Chondrocyte (in vitro differentiated cells): ENCODE results near the gene TNFRSF21. TPM values are rescaled to one million over a fixed set of nuclear protein-coding genes. Genes with fewer than 3 reads are reported as not detected.
A peak's percentile ranks its signal among the peaks of the same experiment; 100 is the strongest.

Experiments used
- DNase-seq: peaks from one replicate; pipeline ENCODE4 v3.0.0; 2021; ENCODE audit warnings: mixed read lengths, low spot score
- H3K27ac Mint-ChIP-seq: one replicate; pipeline ENCODE4 v1.8.0; 2021; ENCODE audit warnings: mild to moderate bottlenecking, moderate library complexity, mixed read lengths; ENCODE audit not compliant: unreplicated experiment
- H3K27me3 Mint-ChIP-seq: 2 replicates; pipeline ENCODE4 v1.8.0; 2021; ENCODE audit warnings: low read depth, mixed read lengths
- H3K36me3 Mint-ChIP-seq: 2 replicates; pipeline ENCODE4 v1.8.0; 2021; ENCODE audit warnings: low read depth, mixed read lengths
- H3K4me1 Mint-ChIP-seq: 2 replicates; pipeline ENCODE4 v1.8.0; 2021; ENCODE audit warnings: low read depth, mild to moderate bottlenecking, mixed read lengths
- H3K4me3 Mint-ChIP-seq: one replicate; pipeline ENCODE4 v1.8.0; 2021; ENCODE audit warnings: mild to moderate bottlenecking, moderate library complexity, mixed read lengths; ENCODE audit not compliant: unreplicated experiment
- H3K9me3 Mint-ChIP-seq: 2 replicates; pipeline ENCODE4 v1.8.0; 2021; ENCODE audit warnings: low read depth, mixed read lengths
- total RNA-seq: library from RNA; stranded (reverse); gene quantifications from 3 replicates; pipeline ENCODE4 v1.2.1, GENCODE V29; 2021
- TF ChIP-seq, protein P1 (sequence below): fragments of 200-600 bp; sonication (generic); IDR thresholded peaks from 2 replicates; pipeline ENCODE4 v1.5.0; 2021; ENCODE audit warnings: antibody characterized with exemption, mild to moderate bottlenecking, moderate library complexity

TNFRSF21 gene
- total RNA-seq, 1 donor from 2014 or later = 23.1 TPM

DNA sequence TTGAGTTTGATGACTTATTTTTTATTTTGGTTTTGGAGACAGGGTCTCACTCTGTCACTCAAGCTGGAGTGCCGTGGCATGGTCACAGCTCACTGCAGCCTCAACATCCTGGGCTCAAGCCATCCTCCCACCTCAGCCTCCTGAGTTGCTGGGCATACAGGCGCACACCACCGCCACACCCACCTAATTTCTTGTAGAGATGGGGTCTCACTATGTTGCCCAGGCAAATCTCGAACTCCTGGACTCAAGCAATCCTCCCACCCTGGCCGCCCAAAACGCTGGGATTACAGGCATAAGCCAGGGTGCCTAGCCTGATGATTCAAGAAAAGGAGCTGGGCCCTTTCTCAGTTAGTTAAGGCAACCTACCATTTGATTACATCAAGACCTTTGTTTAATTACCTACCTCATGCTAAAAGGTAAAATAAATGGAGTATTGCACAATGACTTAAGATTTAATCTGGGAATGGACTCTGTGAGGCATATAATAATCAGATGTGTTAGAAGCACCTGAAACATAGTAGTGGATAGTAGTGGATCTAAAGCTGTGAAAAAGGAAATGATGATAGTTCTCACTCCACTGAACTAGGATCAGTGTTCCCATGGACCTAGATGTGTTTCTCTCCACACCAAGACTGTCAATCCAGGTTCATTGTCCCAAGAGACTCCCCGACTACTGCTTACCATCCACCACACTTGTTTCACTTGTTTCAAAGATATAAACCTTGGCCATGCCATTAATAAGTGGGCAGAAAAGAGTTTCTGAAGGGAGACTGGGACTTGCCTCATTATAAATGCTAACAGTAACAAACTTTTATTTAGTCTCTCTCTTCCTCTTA is 2.1 kb downstream of the TNFRSF21 start:
- peaks cover 3% of the 10 kb centered on the region for H3K27me3 Mint-ChIP-seq
- peak overlapping the region; percentile 80 for H3K4me3 Mint-ChIP-seq
- no peak overlapping the region for H3K27ac Mint-ChIP-seq

DNA sequence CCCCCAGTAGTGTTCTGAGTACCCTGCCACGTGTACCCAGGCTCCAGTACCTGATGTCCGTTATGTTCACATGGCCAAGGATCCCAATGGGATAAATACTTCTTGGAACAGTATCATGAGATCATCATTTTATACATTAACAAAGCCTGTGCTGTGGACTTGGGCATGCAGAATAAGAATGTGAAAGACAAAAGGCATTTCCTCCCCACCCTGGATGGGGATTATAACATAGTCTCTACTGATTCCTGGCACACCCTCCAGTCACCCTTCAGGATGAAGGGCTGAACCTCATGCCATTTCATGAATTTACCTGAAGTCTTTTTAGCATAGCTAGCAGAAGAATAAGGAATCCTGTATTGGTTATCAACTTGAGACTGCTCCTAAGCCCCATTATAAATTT is 2.8 kb downstream of the TNFRSF21 start:
- Mint-ChIP-seq H3K27me3 (peaks cover 3% of the 10 kb centered on the region), H3K36me3 (no peaks in the 10 kb centered on the region), H3K4me1 (peaks cover 14% of the 10 kb centered on the region), H3K27ac (no peak overlapping the region), H3K9me3 (no peaks in the 10 kb centered on the region), H3K4me3 (no peak overlapping the region)
- no peak for DNase-seq
- TF ChIP-seq, protein P1, sequence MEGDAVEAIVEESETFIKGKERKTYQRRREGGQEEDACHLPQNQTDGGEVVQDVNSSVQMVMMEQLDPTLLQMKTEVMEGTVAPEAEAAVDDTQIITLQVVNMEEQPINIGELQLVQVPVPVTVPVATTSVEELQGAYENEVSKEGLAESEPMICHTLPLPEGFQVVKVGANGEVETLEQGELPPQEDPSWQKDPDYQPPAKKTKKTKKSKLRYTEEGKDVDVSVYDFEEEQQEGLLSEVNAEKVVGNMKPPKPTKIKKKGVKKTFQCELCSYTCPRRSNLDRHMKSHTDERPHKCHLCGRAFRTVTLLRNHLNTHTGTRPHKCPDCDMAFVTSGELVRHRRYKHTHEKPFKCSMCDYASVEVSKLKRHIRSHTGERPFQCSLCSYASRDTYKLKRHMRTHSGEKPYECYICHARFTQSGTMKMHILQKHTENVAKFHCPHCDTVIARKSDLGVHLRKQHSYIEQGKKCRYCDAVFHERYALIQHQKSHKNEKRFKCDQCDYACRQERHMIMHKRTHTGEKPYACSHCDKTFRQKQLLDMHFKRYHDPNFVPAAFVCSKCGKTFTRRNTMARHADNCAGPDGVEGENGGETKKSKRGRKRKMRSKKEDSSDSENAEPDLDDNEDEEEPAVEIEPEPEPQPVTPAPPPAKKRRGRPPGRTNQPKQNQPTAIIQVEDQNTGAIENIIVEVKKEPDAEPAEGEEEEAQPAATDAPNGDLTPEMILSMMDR = no peak

More for the DNA sequence above, 2.1 kb downstream of the TNFRSF21 start:
- DNase-seq = no peak
- no peaks in the 10 kb centered on the region for H3K36me3 Mint-ChIP-seq
- TF ChIP-seq, protein P1 = no peak
- H3K4me1 Mint-ChIP-seq = peaks cover 14% of the 10 kb centered on the region
- H3K9me3 Mint-ChIP-seq = no peaks in the 10 kb centered on the region

GRCh38 chr6:47303861-47304260 is 5.8 kb downstream of the TNFRSF21 start:
- peaks cover 3% of the 10 kb centered on the region for H3K27me3 Mint-ChIP-seq
- no peaks in the 10 kb centered on the region for H3K9me3 Mint-ChIP-seq
- no peak overlapping the region for H3K27ac Mint-ChIP-seq
- H3K36me3 Mint-ChIP-seq = no peaks in the 10 kb centered on the region
- peaks cover 10% of the 10 kb centered on the region for H3K4me1 Mint-ChIP-seq
- no peak for DNase-seq
- TF ChIP-seq, protein P1 = no peak
- H3K4me3 Mint-ChIP-seq = no peak overlapping the region

DNA sequence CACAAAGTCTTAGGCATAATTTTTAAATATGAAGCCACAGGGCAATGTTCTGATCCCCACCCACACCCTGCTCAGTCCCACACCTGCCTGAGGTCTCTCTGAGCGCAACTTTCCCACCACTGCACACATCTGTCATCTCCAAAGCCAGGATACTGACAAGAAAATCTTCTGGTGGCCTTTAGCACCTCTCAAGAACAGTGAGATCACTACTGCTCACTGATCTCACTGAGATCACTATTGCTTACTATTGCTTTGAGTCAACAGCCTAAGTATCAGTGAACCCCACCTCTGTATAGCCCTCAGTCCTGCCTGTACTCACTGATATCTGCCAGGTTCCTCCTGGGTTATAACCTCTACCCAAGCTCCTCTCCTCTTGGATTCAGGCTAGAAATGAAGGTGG is 6.4 kb downstream of the TNFRSF21 start:
- TF ChIP-seq, protein P1 = no peak
- no peak overlapping the region for H3K27ac Mint-ChIP-seq
- H3K4me3 Mint-ChIP-seq = no peak overlapping the region
- H3K9me3 Mint-ChIP-seq = no peaks in the 10 kb centered on the region
- peaks cover 3% of the 10 kb centered on the region for H3K27me3 Mint-ChIP-seq
- H3K36me3 Mint-ChIP-seq = no peaks in the 10 kb centered on the region
- no peak for DNase-seq
- peaks cover 8% of the 10 kb centered on the region for H3K4me1 Mint-ChIP-seq

GRCh38 chr6:47302043-47302442 is 7.7 kb downstream of the TNFRSF21 start:
- no peak for DNase-seq
- Mint-ChIP-seq H3K9me3 (no peaks in the 10 kb centered on the region), H3K27me3 (no peaks in the 10 kb centered on the region), H3K4me1 (peaks cover 3% of the 10 kb centered on the region), H3K4me3 (no peak overlapping the region), H3K27ac (no peak overlapping the region), H3K36me3 (no peaks in the 10 kb centered on the region)
- TF ChIP-seq, protein P1 = no peak
